ENCODE results near the gene SLC25A10.

GRCh38 chr17:81722184-81723120, 10.4 kb downstream of the SLC25A10 start:
- TF ChIP-seq CTCF (IDR thresholded peaks at IDR 0.05 in 4 of 5, conservative IDR thresholded peaks at IDR 0.05 in 1 of 5), result no peak
- TF ChIP-seq POLR2A (IDR thresholded peaks at IDR 0.05), result no peak
